C4-2B (cell line): ENCODE results near the gene MIF.

Source experiments
- CTCF ChIP-seq: fragments of 450-650 bp; conservative IDR thresholded peaks from 2 replicates; pipeline ENCODE4 v1.5.1; 2017; ENCODE audit warnings: mild to moderate bottlenecking
- ZFX ChIP-seq: fragments of 450-650 bp; IDR thresholded peaks from 2 replicates; pipeline ENCODE4 v1.6.1; 2017

- no peak for TF ChIP-seq CTCF
- TF ChIP-seq ZFX = no peak
Observed at GRCh38 chr22:23868580-23868979, 25.6 kb upstream of the MIF start.
